Ectodermal cell (in vitro differentiated cells): ENCODE data around the gene LRP1B. TPM values are rescaled to one million over a fixed set of nuclear protein-coding genes. Genes with fewer than 3 reads are reported as not detected.
A peak's percentile ranks its signal among the peaks of the same experiment; 100 is the strongest.

Experiments
- H3K27ac ChIP-seq: 2 replicates; pipeline ENCODE4 v1.7.0; 2013; ENCODE audit warnings: mild to moderate bottlenecking, low read depth, low read length; ENCODE audit not compliant: insufficient read depth, poor library complexity, severe bottlenecking
- H3K27me3 ChIP-seq: 2 replicates; pipeline ENCODE4 v1.7.0; 2013; ENCODE audit warnings: mild to moderate bottlenecking, low read length; ENCODE audit not compliant: insufficient read depth, control insufficient read depth, poor library complexity, severe bottlenecking
- H3K36me3 ChIP-seq: one replicate; pipeline ENCODE4 v1.7.0; 2013; ENCODE audit warnings: low read length; ENCODE audit not compliant: control insufficient read depth, insufficient read depth
- H3K4me1 ChIP-seq: one replicate; pipeline ENCODE4 v1.7.0; 2013; ENCODE audit warnings: low read length; ENCODE audit not compliant: control insufficient read depth, insufficient read depth
- H3K4me3 ChIP-seq: 2 replicates; pipeline ENCODE4 v1.7.0; 2013; ENCODE audit warnings: low read depth, low read length, control low read depth; ENCODE audit not compliant: insufficient read depth
- H3K9me3 ChIP-seq: 2 replicates; pipeline ENCODE4 v1.7.0; 2013; ENCODE audit warnings: mild to moderate bottlenecking, low read length, moderate library complexity; ENCODE audit not compliant: control insufficient read depth
- WGBS, 2 experiments: methylation state at CpG; one replicate each; pipeline ENCODE4 v1.1.7; 2013; ENCODE audit warnings: missing lambda C conversion rate in 2 of 2; 5-methylcytosine and 5-hydroxymethylcytosine counted together
- polyA plus RNA-seq, 4 experiments: library from polyadenylated mRNA; stranded (reverse); fragments of 50-300 nt; gene quantifications; one replicate each; pipeline ENCODE4 v1.2.3, GENCODE V29; 2013

Gene LRP1B
- polyA plus RNA-seq (2013, experiment 1 of 4): 0.02 TPM
- 0.09 TPM for polyA plus RNA-seq (2013, experiment 2 of 4)
- 0.16 TPM for polyA plus RNA-seq (2013, experiment 3 of 4)
- polyA plus RNA-seq (2013, experiment 4 of 4): 0.16 TPM

DNA sequence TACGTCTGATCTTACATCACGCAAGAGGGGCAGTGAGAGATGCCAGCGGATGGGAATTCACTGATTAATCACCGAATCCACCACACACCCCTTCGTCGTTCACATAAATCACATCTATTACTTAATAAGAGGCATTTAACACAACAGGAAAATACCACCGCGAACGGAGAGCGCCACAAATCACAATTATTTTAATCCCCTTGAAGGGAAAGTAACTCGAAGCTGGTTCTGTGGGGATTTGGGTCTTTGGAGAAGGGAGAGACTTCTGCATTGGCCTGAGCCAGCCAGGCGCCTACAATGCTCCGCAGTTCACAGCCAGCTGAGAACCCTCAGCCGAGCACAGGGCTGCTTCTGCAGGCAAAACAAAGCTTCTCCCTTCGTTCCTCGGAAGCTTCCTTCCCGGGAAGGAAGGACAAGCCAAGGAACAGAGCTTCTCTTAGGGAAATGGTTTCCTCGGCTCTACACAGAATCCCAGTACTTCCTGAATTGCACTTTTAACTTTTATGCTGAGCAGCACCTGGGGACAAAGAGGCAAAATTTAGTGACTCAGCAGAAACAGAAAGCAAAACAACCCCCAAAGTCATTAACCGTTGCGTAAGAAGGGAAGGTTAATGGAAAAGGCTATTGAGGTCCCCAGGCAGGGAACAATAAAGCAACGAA, at the start of gene LRP1B:
TSS of gene LRP1B (minus strand) at position 7 of the 660 bp plus-strand sequence. CDS start 287 bp downstream, outside the sequence.
- no peaks in the 10 kb centered on the region for H3K36me3 ChIP-seq
- no peaks in the 10 kb centered on the region for H3K4me1 ChIP-seq
- H3K27ac ChIP-seq: no peak within 1 kb of the TSS
- peaks cover 49% of the 10 kb centered on the region for H3K27me3 ChIP-seq
- WGBS, 2 experiments: 2 to 3% methylated on average over 17 to 21 of the region's 21 CpGs
- no peaks in the 10 kb centered on the region for H3K9me3 ChIP-seq
- H3K4me3 ChIP-seq: peak within 1 kb of the TSS; percentile 52

DNA sequence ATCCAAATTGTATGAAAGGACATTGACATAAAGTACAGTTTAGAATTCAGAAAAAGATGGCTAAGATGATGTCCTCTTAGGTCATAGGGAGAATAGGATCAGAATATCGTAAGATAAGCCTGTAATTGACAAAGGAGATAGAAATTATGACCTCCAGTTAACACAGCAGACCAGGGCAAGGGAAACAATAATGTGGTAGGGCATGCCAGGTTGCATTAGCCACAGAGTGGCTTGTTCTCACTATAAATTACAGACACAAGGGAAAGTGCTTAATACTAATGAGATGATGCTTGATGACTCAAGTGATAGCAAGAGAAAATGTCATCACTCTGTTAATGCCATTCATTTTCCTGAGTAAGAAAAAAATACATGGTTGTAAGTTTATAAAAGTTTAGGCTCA, 48.9 kb upstream of the LRP1B start:
- WGBS, 2 experiments: 95 to 100% methylated on average over 1 of the region's 1 CpG

DNA sequence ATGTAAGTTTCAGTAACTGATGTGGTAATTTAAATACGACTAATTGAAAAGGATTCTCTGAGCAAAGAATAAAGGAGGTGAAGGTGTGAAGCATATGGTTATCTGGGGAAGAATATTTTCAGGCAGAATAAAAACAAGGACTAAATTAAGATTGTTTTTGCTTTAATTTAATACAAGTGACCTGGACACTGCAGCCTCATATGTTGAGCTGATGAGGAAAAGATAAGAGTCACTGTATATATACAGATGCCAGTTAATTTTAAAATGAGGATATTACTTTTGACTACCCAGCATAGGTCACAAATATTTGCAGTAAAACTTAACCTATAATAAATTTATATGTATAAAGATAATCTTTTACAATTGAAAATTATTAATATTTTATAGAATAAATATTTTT, 47.8 kb upstream of the LRP1B start:
- Histone ChIP-seq H3K4me1 (no peaks in the 10 kb centered on the region), H3K4me3 (no peak overlapping the region), H3K27me3 (no peaks in the 10 kb centered on the region), H3K9me3 (no peaks in the 10 kb centered on the region), H3K36me3 (no peaks in the 10 kb centered on the region), H3K27ac (no peak overlapping the region)
- 89 to 98% methylated on average over 1 of the region's 1 CpG for WGBS, 2 experiments

More for the DNA sequence above, 48.9 kb upstream of the LRP1B start:
- H3K4me3 ChIP-seq: no peak overlapping the region
- H3K27me3 ChIP-seq: no peaks in the 10 kb centered on the region
- no peak overlapping the region for H3K27ac ChIP-seq
- no peaks in the 10 kb centered on the region for H3K4me1 ChIP-seq
- H3K9me3 ChIP-seq: no peaks in the 10 kb centered on the region
- no peaks in the 10 kb centered on the region for H3K36me3 ChIP-seq

DNA sequence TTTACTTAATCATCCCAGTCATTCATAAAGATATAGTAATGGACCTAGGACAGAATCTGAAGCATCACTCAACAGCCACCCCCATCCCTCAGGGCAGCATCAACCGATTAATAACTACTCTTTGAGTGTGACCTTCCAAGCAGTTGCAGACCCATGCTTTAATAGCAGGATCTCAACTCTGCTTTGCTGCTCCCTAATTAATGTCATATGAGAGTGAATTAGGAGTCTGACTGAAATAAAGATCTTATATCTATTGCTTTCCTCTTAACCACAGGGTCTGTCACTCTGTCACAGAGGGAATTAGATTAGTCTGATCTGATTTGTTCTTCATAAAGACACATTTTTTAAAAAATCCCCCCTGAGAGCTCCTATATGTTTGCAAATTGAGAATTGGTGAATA, 46.1 kb upstream of the LRP1B start:
- H3K4me3 ChIP-seq: no peak overlapping the region
- H3K9me3 ChIP-seq: no peaks in the 10 kb centered on the region
- H3K36me3 ChIP-seq: no peaks in the 10 kb centered on the region
- no peaks in the 10 kb centered on the region for H3K4me1 ChIP-seq
- 79 to 100% methylated on average over 1 of the region's 1 CpG for WGBS, 2 experiments
- H3K27me3 ChIP-seq: no peaks in the 10 kb centered on the region
- H3K27ac ChIP-seq: no peak overlapping the region

DNA sequence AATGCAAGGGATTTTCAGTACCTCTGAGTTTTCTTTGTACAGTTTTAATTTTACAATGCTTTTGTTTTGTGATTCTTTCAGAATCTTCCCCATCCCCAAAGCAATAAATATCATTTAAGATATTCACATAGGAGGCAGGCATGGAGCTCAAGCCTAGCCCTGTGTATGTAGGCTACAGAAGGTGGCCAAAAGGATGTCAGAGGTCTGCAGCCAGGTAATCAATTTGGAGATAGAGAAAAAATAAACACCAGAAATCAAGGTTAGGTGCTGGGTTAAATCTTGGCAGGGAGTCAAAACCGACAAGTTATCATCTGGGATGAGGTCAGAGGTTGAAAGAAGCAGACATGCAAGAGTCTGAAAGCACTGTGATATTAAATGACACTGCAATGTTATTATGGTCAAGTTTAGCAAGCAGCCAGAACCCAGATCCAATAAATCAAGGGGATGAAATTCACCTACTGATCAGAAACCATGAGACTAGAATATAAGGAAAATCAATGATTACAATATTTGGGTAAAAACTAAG, 45.1 kb upstream of the LRP1B start:
- H3K9me3 ChIP-seq: no peaks in the 10 kb centered on the region
- no peaks in the 10 kb centered on the region for H3K27me3 ChIP-seq
- H3K4me3 ChIP-seq: no peak overlapping the region
- H3K36me3 ChIP-seq: no peaks in the 10 kb centered on the region
- 84 to 87% methylated on average over 1 of the region's 1 CpG for WGBS, 2 experiments
- no peaks in the 10 kb centered on the region for H3K4me1 ChIP-seq
- no peak overlapping the region for H3K27ac ChIP-seq

DNA sequence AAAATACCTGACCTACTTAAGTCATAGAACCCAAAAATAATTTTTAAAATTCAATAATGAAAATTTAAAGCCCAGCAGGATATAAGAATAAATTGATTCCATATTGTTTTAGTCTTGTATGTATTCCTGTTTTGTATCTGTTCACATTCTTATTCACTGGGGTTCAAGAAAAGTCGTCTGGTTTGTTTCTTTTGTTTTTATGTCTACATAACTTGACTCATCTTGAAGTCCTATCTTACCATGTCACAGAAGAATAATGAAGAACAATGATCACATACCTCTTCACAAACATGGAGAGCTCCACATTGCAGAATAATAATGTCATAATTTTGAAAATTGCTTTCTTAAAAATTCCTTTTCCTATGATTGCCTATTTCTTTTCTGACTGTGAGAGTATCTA, 43.4 kb upstream of the LRP1B start:
- 100% methylated on average over 1 of the region's 1 CpG; no CpG with 5 or more reads in 1 of the 2 experiments for WGBS, 2 experiments
- no peak overlapping the region for H3K27ac ChIP-seq
- no peaks in the 10 kb centered on the region for H3K36me3 ChIP-seq
- H3K27me3 ChIP-seq: no peaks in the 10 kb centered on the region
- no peak overlapping the region for H3K4me3 ChIP-seq
- no peaks in the 10 kb centered on the region for H3K4me1 ChIP-seq
- no peaks in the 10 kb centered on the region for H3K9me3 ChIP-seq

DNA sequence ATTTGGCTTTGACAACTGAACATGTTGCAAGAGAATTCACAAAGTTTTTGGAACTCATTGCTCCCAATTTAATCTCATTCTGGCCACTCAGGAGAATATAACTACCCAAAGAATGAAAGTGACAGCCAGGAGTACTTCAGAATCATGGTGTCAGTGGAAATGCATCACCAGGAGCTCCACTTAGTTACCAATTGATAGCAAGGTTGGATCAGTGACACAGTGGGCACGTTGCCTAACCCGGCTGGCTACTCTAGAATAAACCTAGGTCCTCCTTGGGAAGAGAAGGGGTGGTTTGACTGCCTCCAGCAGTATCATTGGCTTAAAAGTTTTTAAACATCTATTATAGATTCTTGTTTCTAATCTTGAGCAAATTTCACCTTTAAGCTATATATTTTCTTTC, 40.0 kb upstream of the LRP1B start:
- Histone ChIP-seq H3K27ac (no peak overlapping the region), H3K4me3 (no peak overlapping the region), H3K4me1 (no peaks in the 10 kb centered on the region), H3K36me3 (no peaks in the 10 kb centered on the region), H3K27me3 (no peaks in the 10 kb centered on the region), H3K9me3 (no peaks in the 10 kb centered on the region)
- 88 to 94% methylated on average over 2 of the region's 2 CpGs for WGBS, 2 experiments

DNA sequence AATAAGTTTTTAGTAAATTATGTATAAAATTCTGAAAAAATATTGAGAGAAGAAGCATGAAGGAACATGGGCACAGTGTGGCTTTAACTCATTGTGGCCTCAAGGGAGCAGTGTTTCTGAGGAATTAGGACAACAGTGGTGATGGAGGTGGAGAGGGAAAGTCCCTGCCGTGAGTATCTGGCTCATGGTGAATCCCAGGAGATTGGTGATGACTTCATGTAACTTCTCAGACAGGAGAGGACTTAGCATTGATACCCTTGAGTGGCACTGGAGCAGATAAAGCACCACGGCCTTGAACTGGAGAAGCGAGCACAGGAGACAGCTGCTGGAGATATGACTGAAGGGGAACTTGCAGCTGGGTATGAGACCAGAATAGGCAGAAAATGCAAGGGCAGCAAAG, 35.0 kb upstream of the LRP1B start:
- WGBS, 2 experiments: 56 to 60% methylated on average over 3 of the region's 3 CpGs
- H3K9me3 ChIP-seq: no peaks in the 10 kb centered on the region
- no peaks in the 10 kb centered on the region for H3K27me3 ChIP-seq
- no peaks in the 10 kb centered on the region for H3K4me1 ChIP-seq
- no peak overlapping the region for H3K4me3 ChIP-seq
- H3K27ac ChIP-seq: no peak overlapping the region
- H3K36me3 ChIP-seq: no peaks in the 10 kb centered on the region

DNA sequence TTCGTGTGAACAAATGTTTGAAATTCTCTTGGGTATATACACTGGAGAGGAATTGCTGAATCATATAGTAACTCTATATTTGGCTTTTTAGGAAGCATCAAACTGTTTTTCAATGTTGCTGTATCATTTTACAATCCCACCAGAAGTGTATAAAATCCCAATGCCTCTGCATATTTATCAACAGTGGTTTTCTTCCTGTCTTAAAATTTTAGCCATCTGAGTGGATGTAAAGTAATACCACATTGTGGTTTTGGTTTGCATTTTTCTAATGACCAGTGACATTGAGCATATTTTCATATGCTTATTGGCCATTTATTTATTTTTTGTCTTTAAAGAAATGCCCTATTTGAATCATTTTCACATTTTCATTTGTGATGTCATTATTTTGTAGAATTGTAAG, 22.8 kb upstream of the LRP1B start:
- Histone ChIP-seq H3K4me1 (no peaks in the 10 kb centered on the region), H3K9me3 (no peaks in the 10 kb centered on the region), H3K36me3 (no peaks in the 10 kb centered on the region), H3K27ac (no peak overlapping the region), H3K27me3 (no peaks in the 10 kb centered on the region), H3K4me3 (no peak overlapping the region)
- WGBS, 2 experiments: 88 to 100% methylated on average over 1 of the region's 1 CpG

DNA sequence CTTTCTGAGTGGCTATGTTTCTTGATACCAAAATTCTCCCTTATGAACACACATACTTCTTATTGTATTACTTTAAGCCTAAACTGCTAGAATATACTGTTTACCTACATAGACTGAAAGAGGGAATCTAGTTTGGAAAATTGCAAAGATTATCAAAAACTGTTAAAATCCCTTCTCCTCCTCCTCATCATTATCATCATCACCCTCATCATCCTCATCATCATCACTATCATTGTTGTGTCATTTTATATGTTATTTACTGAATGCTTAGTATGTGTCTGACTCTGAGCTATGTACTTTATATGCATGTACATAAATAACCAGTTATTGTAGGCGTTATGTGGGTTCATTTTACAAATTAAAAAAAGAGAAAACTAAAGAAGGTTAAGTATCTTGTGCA, 19.6 kb upstream of the LRP1B start:
- Histone ChIP-seq H3K27ac (no peak overlapping the region), H3K27me3 (no peaks in the 10 kb centered on the region), H3K4me1 (no peaks in the 10 kb centered on the region), H3K4me3 (no peak overlapping the region), H3K36me3 (no peaks in the 10 kb centered on the region), H3K9me3 (no peaks in the 10 kb centered on the region)
- WGBS, 2 experiments: no CpG with 5 or more reads among the region's 1 CpG
